Mammary epithelial cell (primary cell): ENCODE data around the gene WRAP73.

Experiments
- EZH2 ChIP-seq: IDR thresholded peaks from 2 replicates; pipeline ENCODE4 v1.6.1; 2012; ENCODE audit warnings: low read length, inconsistent platforms, borderline replicate concordance
- TF ChIP-seq, protein P1 (sequence below), 2 donors: IDR thresholded peaks in 1 of 2; conservative IDR thresholded peaks in 1 of 2; 2 replicates each; pipeline ENCODE4 v1.5.1; 2011 to 2012; ENCODE audit warnings: inconsistent platforms in 2 of 2, low read length in 2 of 2, mild to moderate bottlenecking in 2 of 2, control low read depth in 1 of 2, low read depth in 1 of 2; ENCODE audit not compliant: insufficient read depth in 1 of 2; ENCODE audit errors: extremely low read depth in 1 of 2

DNA sequence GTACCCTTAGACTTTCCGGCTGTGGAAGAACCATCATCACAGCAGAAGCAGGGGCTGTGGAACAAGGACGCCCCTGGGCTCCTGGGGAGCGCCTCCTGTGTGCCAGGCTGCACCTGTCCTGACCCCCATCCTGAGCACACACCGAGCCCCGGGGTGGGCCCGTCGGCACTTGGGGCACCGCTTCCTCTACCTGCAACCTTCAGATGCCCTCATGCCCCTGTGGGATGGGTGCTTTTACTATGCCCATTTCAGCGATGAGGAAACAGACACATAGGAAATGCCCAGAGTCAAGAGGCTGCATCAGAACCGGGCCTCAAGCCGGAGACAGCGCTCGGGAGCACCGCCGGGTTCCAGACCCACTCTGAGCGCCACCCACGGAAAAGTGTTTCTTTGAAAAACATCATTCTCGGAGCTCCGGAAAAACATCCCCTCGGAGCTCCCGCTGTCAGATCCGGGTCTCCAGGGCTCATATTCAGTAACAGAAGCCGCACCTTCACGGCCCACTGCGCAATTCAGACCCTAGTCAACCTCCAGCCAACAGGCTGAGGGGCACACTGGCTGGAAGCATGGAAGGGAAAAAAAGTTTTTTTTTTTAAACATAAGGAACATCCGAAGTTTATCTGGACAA, 17.1 kb downstream of the WRAP73 start:
- TF ChIP-seq, protein P1, sequence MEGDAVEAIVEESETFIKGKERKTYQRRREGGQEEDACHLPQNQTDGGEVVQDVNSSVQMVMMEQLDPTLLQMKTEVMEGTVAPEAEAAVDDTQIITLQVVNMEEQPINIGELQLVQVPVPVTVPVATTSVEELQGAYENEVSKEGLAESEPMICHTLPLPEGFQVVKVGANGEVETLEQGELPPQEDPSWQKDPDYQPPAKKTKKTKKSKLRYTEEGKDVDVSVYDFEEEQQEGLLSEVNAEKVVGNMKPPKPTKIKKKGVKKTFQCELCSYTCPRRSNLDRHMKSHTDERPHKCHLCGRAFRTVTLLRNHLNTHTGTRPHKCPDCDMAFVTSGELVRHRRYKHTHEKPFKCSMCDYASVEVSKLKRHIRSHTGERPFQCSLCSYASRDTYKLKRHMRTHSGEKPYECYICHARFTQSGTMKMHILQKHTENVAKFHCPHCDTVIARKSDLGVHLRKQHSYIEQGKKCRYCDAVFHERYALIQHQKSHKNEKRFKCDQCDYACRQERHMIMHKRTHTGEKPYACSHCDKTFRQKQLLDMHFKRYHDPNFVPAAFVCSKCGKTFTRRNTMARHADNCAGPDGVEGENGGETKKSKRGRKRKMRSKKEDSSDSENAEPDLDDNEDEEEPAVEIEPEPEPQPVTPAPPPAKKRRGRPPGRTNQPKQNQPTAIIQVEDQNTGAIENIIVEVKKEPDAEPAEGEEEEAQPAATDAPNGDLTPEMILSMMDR (conservative IDR thresholded peaks at IDR 0.05 in 1 of 2, IDR thresholded peaks at IDR 0.05 in 1 of 2; ENCODE audit: extremely low read depth in 1 of 2, insufficient read depth in 1 of 2, low read depth in 1 of 2, low read length in 2 of 2) = no peak
- no peak for TF ChIP-seq EZH2
